ENCODE data around the gene SRRM1.
"Not testable (repeated sequence)": the region's sequence is repeated elsewhere in the genome, so short reads cannot be mapped to it uniquely, and the experiment has no call there.

The SRRM1 gene

DNA sequence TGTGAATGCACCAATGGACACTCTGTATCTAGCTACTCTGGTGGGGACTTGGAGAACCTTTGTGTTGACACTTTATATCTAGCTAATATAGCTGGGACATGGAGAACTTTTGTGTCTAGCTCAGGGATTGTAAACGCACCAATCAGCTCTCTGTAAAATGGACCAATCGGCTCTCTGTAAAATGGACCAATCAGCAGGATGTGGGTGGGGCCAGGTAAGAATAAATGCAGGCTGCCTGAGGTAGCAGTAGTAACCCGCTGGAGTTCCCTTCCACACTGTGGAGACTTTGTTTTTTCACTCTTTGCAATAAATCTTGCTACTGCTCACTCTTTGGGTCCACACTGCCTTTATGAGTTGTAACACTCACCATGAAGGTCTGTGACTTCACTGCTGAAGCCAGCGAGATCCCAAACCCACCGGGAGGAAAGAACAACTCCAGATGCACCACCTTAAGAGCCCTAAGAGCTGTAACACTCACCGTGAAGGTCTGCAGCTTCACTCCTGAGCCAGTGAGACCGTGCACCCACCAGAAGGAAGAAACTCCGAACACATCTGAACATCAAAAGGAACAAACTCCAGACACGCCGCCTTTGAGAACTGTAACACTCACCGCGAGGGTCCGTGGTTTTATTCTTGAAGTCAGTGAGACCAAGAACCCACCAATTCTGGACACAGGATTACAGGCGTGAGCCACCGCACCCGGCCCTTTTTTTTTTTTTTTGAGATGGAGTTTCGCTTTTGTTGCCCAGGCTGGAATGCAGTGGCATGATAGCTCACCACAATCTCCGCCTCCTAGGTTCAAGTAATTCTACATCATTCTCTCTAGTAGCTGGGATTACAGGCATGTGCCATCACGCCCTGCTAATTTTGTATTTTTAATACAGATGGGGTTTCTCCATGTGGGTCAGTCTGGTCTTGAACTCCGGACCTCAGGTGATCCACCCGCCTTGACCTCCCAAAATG lies 79.3 kb downstream of the SRRM1 start:
- DNase-seq: not testable (repeated sequence)

Data from NCI-H2171 (cell line).